HL-60 (cell line): ENCODE results near the gene GPR33.

ENCODE experiments used
- CTCF ChIP-seq: IDR thresholded peaks from one replicate; pipeline ENCODE4 v1.5.1; 2011; ENCODE audit warnings: low read length, control low read depth, inconsistent platforms; ENCODE audit not compliant: insufficient read depth
- POLR2AphosphoS5 ChIP-seq: IDR thresholded peaks from 2 replicates; pipeline ENCODE4 v1.6.1; 2012; ENCODE audit warnings: low read depth

DNA sequence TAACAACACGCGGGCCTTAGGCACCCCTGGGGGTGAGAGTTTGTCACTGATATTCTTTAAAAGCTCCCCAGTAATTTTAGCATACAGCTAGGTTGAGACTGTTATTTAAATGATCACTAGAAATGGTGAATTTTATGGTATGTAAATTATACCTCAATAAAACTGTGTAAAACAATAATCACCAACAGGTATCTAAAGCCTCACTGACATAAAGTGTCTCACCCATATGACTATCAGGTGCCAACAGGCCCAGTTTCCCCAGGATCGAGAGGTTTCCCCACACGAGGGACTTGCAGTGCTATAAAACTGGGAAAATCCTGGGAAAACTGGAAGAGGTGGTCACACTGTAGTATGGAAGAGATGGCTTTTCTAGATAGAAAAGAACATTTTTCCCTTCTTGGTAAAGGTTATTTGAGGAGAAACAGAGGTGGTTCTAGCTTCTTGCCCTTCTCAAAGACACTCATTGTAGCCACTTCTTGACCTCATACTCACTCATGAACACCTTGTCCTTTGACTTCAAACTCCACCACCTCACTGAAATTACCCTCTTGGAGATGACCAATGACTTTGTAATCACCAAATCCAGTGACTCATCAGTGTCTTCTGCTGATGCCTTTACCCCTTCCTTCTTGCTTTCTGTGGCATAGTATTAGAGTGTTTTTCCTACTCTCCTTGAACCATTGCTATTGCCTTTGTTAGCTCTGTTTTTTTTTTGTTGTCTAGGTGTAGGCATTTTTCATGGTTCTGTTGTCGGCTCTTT is 48.5 kb upstream of the GPR33 start:
- no peak for TF ChIP-seq CTCF
- no peak for TF ChIP-seq POLR2AphosphoS5
